ENCODE measurements around the gene GPHN. TPM values are rescaled to one million over a fixed set of nuclear protein-coding genes. Genes with fewer than 3 reads are reported as not detected.

Gene GPHN
- total RNA-seq, 1 donor from 2014 or later = 12.4 TPM

GRCh38 chr14:66982247-66982646, 474.3 kb downstream of the GPHN start:
- Mint-ChIP-seq H3K36me3 (ENCODE audit: low read depth) (no peaks in the 10 kb centered on the region), H3K9me3 (ENCODE audit: low read depth) (no peaks in the 10 kb centered on the region), H3K4me3 (ENCODE audit: unreplicated experiment) (no peak overlapping the region), H3K4me1 (ENCODE audit: low read depth) (no peaks in the 10 kb centered on the region), H3K27me3 (ENCODE audit: low read depth) (no peaks in the 10 kb centered on the region), H3K27ac (ENCODE audit: unreplicated experiment) (no peak overlapping the region)
- DNase-seq (ENCODE audit: low spot score) = no peak
- no peak for TF ChIP-seq CTCF (IDR thresholded peaks at IDR 0.05)

- no peaks in the 10 kb centered on the region for H3K9me3 Mint-ChIP-seq (ENCODE audit: low read depth)
Observed at GRCh38 chr14:66992776-66993175, 484.8 kb downstream of the GPHN start.

GRCh38 chr14:66993512-66993911, 485.6 kb downstream of the GPHN start:
- Mint-ChIP-seq H3K27ac (ENCODE audit: unreplicated experiment) (no peak overlapping the region), H3K4me1 (ENCODE audit: low read depth) (no peaks in the 10 kb centered on the region), H3K9me3 (ENCODE audit: low read depth) (no peaks in the 10 kb centered on the region), H3K27me3 (ENCODE audit: low read depth) (no peaks in the 10 kb centered on the region), H3K4me3 (ENCODE audit: unreplicated experiment) (no peak overlapping the region), H3K36me3 (ENCODE audit: low read depth) (no peaks in the 10 kb centered on the region)
- no peak for TF ChIP-seq CTCF (IDR thresholded peaks at IDR 0.05)
- no peak for DNase-seq (ENCODE audit: low spot score)

More at GRCh38 chr14:66992776-66993175, 484.8 kb downstream of the GPHN start:
- Mint-ChIP-seq H3K4me3 (ENCODE audit: unreplicated experiment) (no peak overlapping the region), H3K27me3 (ENCODE audit: low read depth) (no peaks in the 10 kb centered on the region), H3K4me1 (ENCODE audit: low read depth) (no peaks in the 10 kb centered on the region), H3K27ac (ENCODE audit: unreplicated experiment) (no peak overlapping the region), H3K36me3 (ENCODE audit: low read depth) (no peaks in the 10 kb centered on the region)
- DNase-seq (ENCODE audit: low spot score) = no peak
- no peak for TF ChIP-seq CTCF (IDR thresholded peaks at IDR 0.05)

DNA sequence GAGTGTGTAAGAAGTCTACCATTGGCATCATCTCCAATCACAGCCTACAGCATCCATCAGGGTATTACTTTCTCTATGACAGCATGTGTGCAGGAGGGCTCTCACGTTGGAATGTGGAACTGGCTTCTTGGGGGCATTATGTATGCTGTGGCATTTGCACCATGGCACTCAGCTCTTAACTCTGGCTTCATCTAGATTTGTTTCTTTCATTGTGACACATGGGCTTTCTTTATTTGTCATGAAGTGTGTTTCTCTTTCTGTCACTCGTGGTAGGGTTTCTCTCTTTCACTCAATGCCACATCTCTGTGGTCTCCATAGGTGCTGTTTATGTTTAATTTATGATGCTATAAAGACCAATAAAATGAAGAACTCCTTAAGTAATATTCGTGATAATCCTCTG, 490.1 kb downstream of the GPHN start:
- Mint-ChIP-seq H3K27ac (ENCODE audit: unreplicated experiment) (no peak overlapping the region), H3K9me3 (ENCODE audit: low read depth) (no peaks in the 10 kb centered on the region), H3K27me3 (ENCODE audit: low read depth) (no peaks in the 10 kb centered on the region), H3K4me3 (ENCODE audit: unreplicated experiment) (no peak overlapping the region), H3K36me3 (ENCODE audit: low read depth) (no peaks in the 10 kb centered on the region), H3K4me1 (ENCODE audit: low read depth) (no peaks in the 10 kb centered on the region)
- no peak for DNase-seq (ENCODE audit: low spot score)
- no peak for TF ChIP-seq CTCF (IDR thresholded peaks at IDR 0.05)

GRCh38 chr14:66999978-67000377, 492.0 kb downstream of the GPHN start:
- no peaks in the 10 kb centered on the region for H3K36me3 Mint-ChIP-seq (ENCODE audit: low read depth)
- TF ChIP-seq CTCF (IDR thresholded peaks at IDR 0.05) = no peak
- H3K4me1 Mint-ChIP-seq (ENCODE audit: low read depth) = no peaks in the 10 kb centered on the region
- no peak overlapping the region for H3K27ac Mint-ChIP-seq (ENCODE audit: unreplicated experiment)
- no peaks in the 10 kb centered on the region for H3K9me3 Mint-ChIP-seq (ENCODE audit: low read depth)
- no peak for DNase-seq (ENCODE audit: low spot score)
- H3K4me3 Mint-ChIP-seq (ENCODE audit: unreplicated experiment) = no peak overlapping the region
- H3K27me3 Mint-ChIP-seq (ENCODE audit: low read depth) = no peaks in the 10 kb centered on the region
